Neural progenitor cell (in vitro differentiated cells): Measurements from ENCODE around the gene ADGRA1.

Experiments
- EZH2 ChIP-seq: fragments of 200-600 bp; sonication (generic); IDR thresholded peaks from 2 replicates; pipeline ENCODE4 v1.6.1; 2017; ENCODE audit warnings: antibody characterized with exemption, mild to moderate bottlenecking, moderate library complexity
- EZH2phosphoT487 ChIP-seq: fragments of 200-600 bp; sonication (generic); IDR thresholded peaks from 2 replicates; pipeline ENCODE4 v1.6.1; 2017; ENCODE audit warnings: antibody characterized with exemption
- TF ChIP-seq, protein P1 (sequence below): fragments of 200-600 bp; sonication (generic); IDR thresholded peaks from 2 replicates; pipeline ENCODE4 v1.5.1; 2017; ENCODE audit warnings: antibody characterized with exemption, mild to moderate bottlenecking

DNA sequence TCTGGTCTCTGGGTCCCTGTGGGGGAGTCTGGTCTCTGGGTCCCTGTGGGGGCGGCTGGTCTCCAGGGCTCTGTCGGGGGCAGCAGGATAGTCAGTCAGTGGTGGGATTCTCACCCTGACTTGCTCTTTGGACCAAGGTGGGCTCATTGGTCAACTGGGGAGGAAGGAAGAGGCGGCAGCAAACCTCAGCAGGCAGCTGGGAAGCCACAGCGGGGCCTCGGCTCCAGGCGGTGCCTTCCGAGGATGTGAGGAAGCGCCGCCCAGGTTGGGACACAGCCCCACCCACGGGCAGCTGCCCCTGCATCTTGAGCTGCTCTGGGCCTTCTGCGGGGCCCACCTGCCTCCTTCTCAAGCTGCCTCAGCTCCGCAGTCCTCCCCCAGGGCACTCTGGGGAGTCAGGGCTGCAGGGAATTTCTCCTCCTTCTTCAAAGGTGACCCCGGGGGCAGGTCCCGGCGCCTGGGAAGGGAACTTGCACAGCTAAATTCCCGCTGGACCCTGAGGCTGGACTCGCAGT, 51.9 kb downstream of the ADGRA1 start:
- TF ChIP-seq EZH2phosphoT487 (no peak), EZH2 (no peak)
- TF ChIP-seq, protein P1, sequence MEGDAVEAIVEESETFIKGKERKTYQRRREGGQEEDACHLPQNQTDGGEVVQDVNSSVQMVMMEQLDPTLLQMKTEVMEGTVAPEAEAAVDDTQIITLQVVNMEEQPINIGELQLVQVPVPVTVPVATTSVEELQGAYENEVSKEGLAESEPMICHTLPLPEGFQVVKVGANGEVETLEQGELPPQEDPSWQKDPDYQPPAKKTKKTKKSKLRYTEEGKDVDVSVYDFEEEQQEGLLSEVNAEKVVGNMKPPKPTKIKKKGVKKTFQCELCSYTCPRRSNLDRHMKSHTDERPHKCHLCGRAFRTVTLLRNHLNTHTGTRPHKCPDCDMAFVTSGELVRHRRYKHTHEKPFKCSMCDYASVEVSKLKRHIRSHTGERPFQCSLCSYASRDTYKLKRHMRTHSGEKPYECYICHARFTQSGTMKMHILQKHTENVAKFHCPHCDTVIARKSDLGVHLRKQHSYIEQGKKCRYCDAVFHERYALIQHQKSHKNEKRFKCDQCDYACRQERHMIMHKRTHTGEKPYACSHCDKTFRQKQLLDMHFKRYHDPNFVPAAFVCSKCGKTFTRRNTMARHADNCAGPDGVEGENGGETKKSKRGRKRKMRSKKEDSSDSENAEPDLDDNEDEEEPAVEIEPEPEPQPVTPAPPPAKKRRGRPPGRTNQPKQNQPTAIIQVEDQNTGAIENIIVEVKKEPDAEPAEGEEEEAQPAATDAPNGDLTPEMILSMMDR: no peak
